HepG2 (cell line): ENCODE results near the gene AUTS2. TPM values are rescaled to one million over a fixed set of nuclear protein-coding genes. Genes with fewer than 3 reads are reported as not detected.

Experiments used
- ATAC-seq: fragments of 200-7000 bp; cut with Tn5 transposase; 3 replicates; pipeline ENCODE4 v1.9.1; 2020; ENCODE audit warnings: mild to moderate bottlenecking, moderate library complexity
- BruUV-seq: library from RNA; stranded (reverse); fragments of 400-500 nt; replicated peaks from 2 replicates; lab custom pipeline; 2021; lab: Mats Ljungman, UMichigan
- CTCF ChIA-PET: fragments of 300-600 bp; formaldehyde crosslinking; extraction: SDS; loops from one replicate; lab custom pipeline; 2021; ENCODE audit warnings: low total read pairs, inconsistent platforms, low intra/inter-chr PET ratio; lab: Yijun Ruan, JAX
- POLR2A ChIA-PET: fragments of 350-600 bp; sonication (Branson Sonifier 250); formaldehyde crosslinking; loops from one replicate; lab custom pipeline; 2020; ENCODE audit warnings: antibody characterized with exemption, inconsistent platforms; lab: Yijun Ruan, JAX
- DNase-seq: peaks from one replicate; pipeline ENCODE4 v3.0.0-alpha.2; 2015; ENCODE audit warnings: low spot score
- FAIRE-seq: peaks from 3 replicates; lab custom pipeline; 2011; peaks lifted over from hg19 to GRCh38; lab: Jason Lieb, UNC
- H2AFZ ChIP-seq: one replicate; pipeline ENCODE4 v1.6.1; 2011; ENCODE audit warnings: low read length, inconsistent platforms
- H3K27ac ChIP-seq: fragments of 300-600 bp; 3 replicates; pipeline ENCODE4 v1.8.0; 2011; ENCODE audit warnings: mixed run types, mild to moderate bottlenecking, mixed read lengths, low read length, inconsistent platforms; ENCODE audit not compliant: insufficient read depth; ENCODE audit errors: extremely low read length
- H3K27me3 ChIP-seq, 2 experiments: fragments of 200-600 bp in 1 of 2; 2 replicates in 1 of 2; 3 replicates in 1 of 2; pipeline versions ENCODE4 v1.6.0 to v1.8.0; 2011; ENCODE audit warnings: low read length in 2 of 2, mild to moderate bottlenecking in 2 of 2, moderate library complexity in 2 of 2, inconsistent platforms in 1 of 2; ENCODE audit not compliant: insufficient read depth in 2 of 2, control insufficient read depth in 1 of 2
- H3K36me3 ChIP-seq, 2 experiments: fragments of 200-600 bp in 1 of 2; replicated peaks in 1 of 2; 2 replicates in 1 of 2; 3 replicates in 1 of 2; pipeline versions ENCODE4 v1.5.1 to v1.8.0; 2011; ENCODE audit warnings: low read length in 2 of 2, inconsistent platforms in 1 of 2; ENCODE audit not compliant: insufficient read depth in 2 of 2, control insufficient read depth in 1 of 2
- H3K4me1 ChIP-seq: 2 replicates; pipeline ENCODE4 v1.5.1; 2012; ENCODE audit warnings: low read length, inconsistent platforms; ENCODE audit not compliant: insufficient read depth
- H3K4me2 ChIP-seq: 2 replicates; pipeline ENCODE4 v1.6.0; 2011; ENCODE audit warnings: low read depth, low read length, inconsistent platforms
- H3K4me3 ChIP-seq, 3 experiments: fragments of 200-600 bp in 1 of 3; sonication (generic), shearing (Covaris generic) in 1 of 3; replicated peaks in 1 of 3; 2 replicates each; pipeline ENCODE4 v1.5.1; 2011 to 2016; ENCODE audit warnings: low read length in 3 of 3, inconsistent platforms in 2 of 3, low read depth in 2 of 3, mild to moderate bottlenecking in 2 of 3, control low read depth in 1 of 3, mixed read lengths in 1 of 3; ENCODE audit not compliant: insufficient read depth in 1 of 3
- H3K79me2 ChIP-seq: one replicate; pipeline ENCODE4 v1.6.1; 2011; ENCODE audit warnings: low read length, inconsistent platforms; ENCODE audit not compliant: insufficient read depth
- H3K9ac ChIP-seq: 2 replicates; pipeline ENCODE4 v1.6.0; 2011; ENCODE audit warnings: mild to moderate bottlenecking, low read depth, low read length, inconsistent platforms; ENCODE audit not compliant: insufficient read depth
- H3K9me3 ChIP-seq: 2 replicates; pipeline ENCODE4 v1.5.1; 2012; ENCODE audit warnings: mild to moderate bottlenecking, low read length
- H4K20me1 ChIP-seq: 2 replicates; pipeline ENCODE4 v1.6.0; 2011; ENCODE audit warnings: inconsistent platforms, mild to moderate bottlenecking, low read length, moderate library complexity; ENCODE audit not compliant: insufficient read depth
- HCFC1 ChIP-seq: fragments of 150-350 bp; IDR thresholded peaks from 2 replicates; pipeline ENCODE4 v1.6.1; 2014; ENCODE audit warnings: low read depth, low read length
- HOXD1 ChIP-seq: sonication (generic); formaldehyde crosslinking; IDR thresholded peaks from 2 replicates; pipeline ENCODE4 v1.5.0; 2020; ENCODE audit warnings: missing genetic modification reagents
- POLR2AphosphoS5 ChIP-seq: IDR thresholded peaks from 2 replicates; pipeline ENCODE4 v1.6.1; 2012; ENCODE audit warnings: low read depth, low read length
- TBP ChIP-seq: sonication (generic); formaldehyde crosslinking; IDR thresholded peaks from 2 replicates; pipeline ENCODE4 v1.5.0; 2020; ENCODE audit warnings: missing genetic modification reagents
- TRIM22 ChIP-seq: fragments of 450-650 bp; IDR thresholded peaks from 2 replicates; pipeline ENCODE4 v1.6.1; 2017
- YEATS2 ChIP-seq: sonication (generic); formaldehyde crosslinking; IDR thresholded peaks from 2 replicates; pipeline ENCODE4 v1.4.0; 2020; ENCODE audit warnings: missing genetic modification reagents, borderline replicate concordance
- ZMAT5 ChIP-seq: sonication (generic); formaldehyde crosslinking; IDR thresholded peaks from 2 replicates; pipeline ENCODE4 v1.5.0; 2020; ENCODE audit warnings: mild to moderate bottlenecking, low read depth, missing genetic modification reagents, borderline replicate concordance
- ZNF207 ChIP-seq: fragments of 450-650 bp; IDR thresholded peaks from 2 replicates; pipeline ENCODE4 v1.6.1; 2016; ENCODE audit warnings: antibody characterized with exemption, borderline replicate concordance
- ZNF235 ChIP-seq: sonication (generic); formaldehyde crosslinking; IDR thresholded peaks from 2 replicates; pipeline ENCODE4 v1.8.1; 2023; ENCODE audit warnings: mild to moderate bottlenecking, missing genetic modification reagents, borderline replicate concordance
- ZNF280D ChIP-seq: sonication (generic); formaldehyde crosslinking; IDR thresholded peaks from 2 replicates; pipeline ENCODE4 v1.5.1; 2020; ENCODE audit warnings: mild to moderate bottlenecking, missing genetic modification reagents
- ZNF598 ChIP-seq: sonication (generic); formaldehyde crosslinking; IDR thresholded peaks from 2 replicates; pipeline ENCODE4 v1.5.1; 2020; ENCODE audit warnings: mild to moderate bottlenecking, missing genetic modification reagents, borderline replicate concordance
- ZSCAN30 ChIP-seq: sonication (generic); formaldehyde crosslinking; IDR thresholded peaks from 2 replicates; pipeline ENCODE4 v1.5.0; 2020; ENCODE audit warnings: mild to moderate bottlenecking, missing genetic modification reagents
- WGBS: methylation state at CpG from one replicate; pipeline ENCODE4 v1.1.6; 2017; ENCODE audit warnings: low lambda C conversion rate; 5-methylcytosine and 5-hydroxymethylcytosine counted together
- in situ Hi-C: cut with HindIII; loops from 2 replicates; pipeline ENCODE4 v1.10.0; 2017; ENCODE audit warnings: low pct_unique_long_range_greater_than_20kb; ENCODE audit not compliant: extremely low pct_ligation_motif_present
- intact Hi-C: fragments of 100-400 bp; cut with micrococcal nuclease; formaldehyde crosslinking; loops from one replicate; pipeline ENCODE4 v1.10.0; 2022; ENCODE audit not compliant: unreplicated experiment
- polyA plus RNA-seq, 8 experiments: library from polyadenylated mRNA; depleted of rRNA in 3 of 8; stranded (reverse) in 7 of 8; unstranded in 1 of 8; fragments of >200 nt; fragmentation: Illumina TruSeq in 4 of 8; extraction: Trizol in 4 of 8; gene quantifications; 2 replicates each; pipeline versions ENCODE4 v1.2.1 to v1.2.3, GENCODE V29; 2011 to 2016; ENCODE audit warnings: low read depth in 4 of 8, missing spikeins in 1 of 8, mixed read lengths in 1 of 8; ENCODE audit not compliant: insufficient read depth in 1 of 8
- total RNA-seq, 5 experiments: library from RNA; depleted of rRNA; stranded (reverse); fragments of >200 nt; fragmentation: Illumina TruSeq; extraction: Trizol; gene quantifications; 2 replicates each; pipeline ENCODE4 v1.2.3, GENCODE V29; 2016; ENCODE audit warnings: low read depth in 1 of 5
- TF ChIP-seq, protein P1 (sequence below): sonication (generic); formaldehyde crosslinking; IDR thresholded peaks from 2 replicates; pipeline ENCODE4 v1.4.0; 2020; ENCODE audit warnings: mild to moderate bottlenecking, low read depth, missing genetic modification reagents

Gene AUTS2
- total and polyA plus RNA-seq, 2 of the 13 experiments (the other 11 are each of a cell fraction or from before 2014, with no cell fraction given) = 0.38 TPM; not detected in 1

GRCh38 chr7:70472601-70473237 is 874.4 kb downstream of the AUTS2 start:
- CTCF ChIA-PET = no interaction called here
- 15% methylated on average over 9 of the region's 9 CpGs for WGBS
- no TSS peak for BruUV-seq

More at GRCh38 chr7:70472601-70473237, 874.4 kb downstream of the AUTS2 start:
- Histone ChIP-seq H3K4me2 (no peak overlapping the region), H3K79me2 (no peaks in the 10 kb centered on the region), H3K27ac (no peak overlapping the region), H3K36me3 (no peaks in the 10 kb centered on the region), H4K20me1 (no peaks in the 10 kb centered on the region), H3K4me1 (no peaks in the 10 kb centered on the region), H3K27me3 (no peaks in the 10 kb centered on the region), H3K4me3 (no peak overlapping the region), H3K9me3 (no peaks in the 10 kb centered on the region), H3K9ac (no peak overlapping the region), H2AFZ (no peak overlapping the region)
- in situ Hi-C loops (no loop called here), intact Hi-C loops (no loop called here)
- POLR2A ChIA-PET = no interaction called here
- no peak for TF ChIP-seq HOXD1 (CRISPR knock-in tag)
- no peak for TF ChIP-seq ZSCAN30 (CRISPR knock-in tag)
- TF ChIP-seq YEATS2 (CRISPR knock-in tag) = no peak
- TF ChIP-seq, protein P1, sequence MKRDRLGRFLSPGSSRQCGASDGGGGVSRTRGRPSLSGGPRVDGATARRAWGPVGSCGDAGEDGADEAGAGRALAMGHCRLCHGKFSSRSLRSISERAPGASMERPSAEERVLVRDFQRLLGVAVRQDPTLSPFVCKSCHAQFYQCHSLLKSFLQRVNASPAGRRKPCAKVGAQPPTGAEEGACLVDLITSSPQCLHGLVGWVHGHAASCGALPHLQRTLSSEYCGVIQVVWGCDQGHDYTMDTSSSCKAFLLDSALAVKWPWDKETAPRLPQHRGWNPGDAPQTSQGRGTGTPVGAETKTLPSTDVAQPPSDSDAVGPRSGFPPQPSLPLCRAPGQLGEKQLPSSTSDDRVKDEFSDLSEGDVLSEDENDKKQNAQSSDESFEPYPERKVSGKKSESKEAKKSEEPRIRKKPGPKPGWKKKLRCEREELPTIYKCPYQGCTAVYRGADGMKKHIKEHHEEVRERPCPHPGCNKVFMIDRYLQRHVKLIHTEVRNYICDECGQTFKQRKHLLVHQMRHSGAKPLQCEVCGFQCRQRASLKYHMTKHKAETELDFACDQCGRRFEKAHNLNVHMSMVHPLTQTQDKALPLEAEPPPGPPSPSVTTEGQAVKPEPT = no peak
- TF ChIP-seq ZNF280D (CRISPR knock-in tag) = no peak
- no peak for TF ChIP-seq ZNF598
- TF ChIP-seq ZMAT5 (CRISPR knock-in tag) = no peak
- TF ChIP-seq POLR2AphosphoS5 = no peak
- TF ChIP-seq ZNF207 = no peak
- no peak for TF ChIP-seq TRIM22
- TF ChIP-seq ZNF235 = no peak
- no peak for TF ChIP-seq TBP (CRISPR knock-in tag)
- TF ChIP-seq HCFC1 = no peak
- no peak for ATAC-seq
- DNase-seq = no peak
- no peak for FAIRE-seq
